Bronchial epithelial cell (primary cell): Measurements from ENCODE around the gene ELOVL5. TPM values are rescaled to one million over a fixed set of nuclear protein-coding genes. Genes with fewer than 3 reads are reported as not detected.

ENCODE experiments used
- DNase-seq: peaks from one replicate; pipeline ENCODE4 v3.0.0-alpha.2; 2010; ENCODE audit warnings: low read depth
- FAIRE-seq: peaks from 2 replicates; lab custom pipeline; 2011; peaks lifted over from hg19 to GRCh38; lab: Jason Lieb, UNC
- H3K27me3 ChIP-seq: 2 replicates; pipeline ENCODE4 v1.5.1; 2011; ENCODE audit warnings: low read length; ENCODE audit not compliant: control insufficient read depth, insufficient read depth
- H3K36me3 ChIP-seq: 2 replicates; pipeline ENCODE4 v1.5.1; 2011; ENCODE audit warnings: low read length; ENCODE audit not compliant: control insufficient read depth, insufficient read depth
- H3K4me3 ChIP-seq: 2 replicates; pipeline ENCODE4 v1.5.1; 2011; ENCODE audit warnings: mild to moderate bottlenecking, low read depth, low read length, control low read depth
- total RNA-seq: library from RNA; depleted of rRNA; stranded (reverse); fragments of >200 nt; gene quantifications from 2 replicates; pipeline ENCODE4 v1.2.1, GENCODE V29; 2014
- TF ChIP-seq, protein P1 (sequence below): IDR thresholded peaks from 2 replicates; pipeline ENCODE4 v1.5.1; 2011; ENCODE audit warnings: mild to moderate bottlenecking, moderate library complexity, low read length, control low read depth, inconsistent platforms; ENCODE audit not compliant: insufficient read depth, severe bottlenecking

Gene ELOVL5
- total RNA-seq, 1 donor from 2014 or later = 42.1 TPM

DNA sequence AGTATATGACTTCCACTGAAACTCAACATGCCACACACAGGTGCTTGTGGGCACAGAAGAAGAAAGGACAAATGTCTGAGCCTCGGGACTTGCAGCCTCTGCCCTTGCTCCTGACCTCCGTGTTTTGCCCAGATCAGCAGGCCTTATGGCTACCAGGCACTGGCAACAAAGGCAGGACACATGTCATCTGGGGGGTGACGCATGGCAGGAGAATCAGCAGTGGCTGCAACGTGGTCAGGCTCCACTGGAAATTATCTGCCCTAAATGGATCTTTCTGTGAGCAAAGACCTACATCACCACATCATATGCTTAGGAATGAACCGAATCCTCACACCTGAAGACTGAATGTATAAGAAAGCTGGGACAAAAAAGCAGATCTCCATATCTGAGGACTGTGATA, 78.9 kb downstream of the ELOVL5 start:
- Histone ChIP-seq H3K36me3 (peaks cover 15% of the 10 kb centered on the region), H3K27me3 (no peaks in the 10 kb centered on the region), H3K4me3 (no peak overlapping the region)
- TF ChIP-seq, protein P1, sequence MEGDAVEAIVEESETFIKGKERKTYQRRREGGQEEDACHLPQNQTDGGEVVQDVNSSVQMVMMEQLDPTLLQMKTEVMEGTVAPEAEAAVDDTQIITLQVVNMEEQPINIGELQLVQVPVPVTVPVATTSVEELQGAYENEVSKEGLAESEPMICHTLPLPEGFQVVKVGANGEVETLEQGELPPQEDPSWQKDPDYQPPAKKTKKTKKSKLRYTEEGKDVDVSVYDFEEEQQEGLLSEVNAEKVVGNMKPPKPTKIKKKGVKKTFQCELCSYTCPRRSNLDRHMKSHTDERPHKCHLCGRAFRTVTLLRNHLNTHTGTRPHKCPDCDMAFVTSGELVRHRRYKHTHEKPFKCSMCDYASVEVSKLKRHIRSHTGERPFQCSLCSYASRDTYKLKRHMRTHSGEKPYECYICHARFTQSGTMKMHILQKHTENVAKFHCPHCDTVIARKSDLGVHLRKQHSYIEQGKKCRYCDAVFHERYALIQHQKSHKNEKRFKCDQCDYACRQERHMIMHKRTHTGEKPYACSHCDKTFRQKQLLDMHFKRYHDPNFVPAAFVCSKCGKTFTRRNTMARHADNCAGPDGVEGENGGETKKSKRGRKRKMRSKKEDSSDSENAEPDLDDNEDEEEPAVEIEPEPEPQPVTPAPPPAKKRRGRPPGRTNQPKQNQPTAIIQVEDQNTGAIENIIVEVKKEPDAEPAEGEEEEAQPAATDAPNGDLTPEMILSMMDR = no peak
- no peak for FAIRE-seq
- DNase-seq = no peak

DNA sequence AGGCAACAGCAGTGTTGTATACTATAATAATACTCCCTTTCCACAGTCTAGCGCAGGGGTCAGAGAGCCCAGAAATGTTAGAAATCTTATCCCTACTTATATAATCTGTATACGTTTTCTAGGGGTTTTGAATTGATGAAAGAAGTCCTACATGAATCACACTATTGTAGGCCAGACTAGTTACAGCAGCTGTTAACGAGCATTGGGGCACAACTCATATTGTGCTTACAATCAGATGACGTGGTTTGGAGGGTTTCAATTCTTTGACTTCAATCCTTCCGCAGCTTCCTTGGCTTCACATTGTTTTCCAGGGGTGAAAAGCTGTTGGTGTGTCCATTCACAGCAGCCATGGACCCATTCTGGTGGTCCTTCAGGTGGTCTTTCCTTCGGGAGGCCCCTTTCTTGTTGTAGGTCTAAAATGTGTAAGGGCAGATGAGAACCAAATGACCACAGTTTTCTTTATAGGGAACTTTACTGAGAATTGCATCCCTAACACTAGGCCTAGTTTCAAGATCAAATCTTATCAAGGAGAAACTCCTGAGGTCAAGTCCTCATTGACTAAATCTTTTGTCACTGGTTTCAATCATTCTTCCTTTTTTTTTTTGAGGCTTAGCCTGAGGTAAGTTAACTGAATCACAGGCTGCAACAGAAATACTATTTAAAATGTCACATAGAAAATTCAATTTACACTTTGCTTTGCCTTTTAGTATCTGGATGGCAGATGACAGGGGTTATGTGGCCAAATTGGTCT, 79.7 kb downstream of the ELOVL5 start:
- Histone ChIP-seq H3K36me3 (peaks cover 15% of the 10 kb centered on the region), H3K27me3 (no peaks in the 10 kb centered on the region), H3K4me3 (no peak overlapping the region)
- DNase-seq (no peak), FAIRE-seq (no peak)
- TF ChIP-seq, protein P1 = no peak

DNA sequence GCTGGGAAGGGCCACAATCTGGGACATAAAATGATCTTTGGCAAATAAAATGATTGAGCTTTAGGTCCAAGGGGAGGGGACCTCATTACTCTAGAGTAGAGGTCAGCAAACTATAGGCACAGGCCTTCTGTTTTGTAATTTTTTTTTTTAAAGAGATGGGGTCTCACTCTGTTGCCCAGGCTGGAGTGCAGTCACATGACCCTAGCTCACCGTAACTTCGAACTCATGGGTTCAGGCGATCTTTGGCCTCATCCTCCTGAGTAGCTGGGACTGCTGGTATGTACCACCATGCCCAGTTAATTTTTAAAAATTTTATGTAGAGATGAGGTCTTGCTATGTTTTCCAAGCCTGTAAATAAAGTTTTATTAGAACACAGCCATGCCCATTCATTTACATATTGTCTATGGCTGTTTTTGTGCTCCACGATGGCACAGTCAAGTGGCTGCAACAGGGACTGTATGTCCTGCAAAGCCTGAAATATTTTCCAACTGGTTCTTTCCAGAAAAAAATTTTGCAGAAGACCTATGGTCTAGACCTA, 82.1 kb downstream of the ELOVL5 start:
- FAIRE-seq = no peak
- TF ChIP-seq, protein P1 = no peak
- H3K27me3 ChIP-seq = no peaks in the 10 kb centered on the region
- H3K4me3 ChIP-seq = no peak overlapping the region
- peaks cover 11% of the 10 kb centered on the region for H3K36me3 ChIP-seq
- no peak for DNase-seq

DNA sequence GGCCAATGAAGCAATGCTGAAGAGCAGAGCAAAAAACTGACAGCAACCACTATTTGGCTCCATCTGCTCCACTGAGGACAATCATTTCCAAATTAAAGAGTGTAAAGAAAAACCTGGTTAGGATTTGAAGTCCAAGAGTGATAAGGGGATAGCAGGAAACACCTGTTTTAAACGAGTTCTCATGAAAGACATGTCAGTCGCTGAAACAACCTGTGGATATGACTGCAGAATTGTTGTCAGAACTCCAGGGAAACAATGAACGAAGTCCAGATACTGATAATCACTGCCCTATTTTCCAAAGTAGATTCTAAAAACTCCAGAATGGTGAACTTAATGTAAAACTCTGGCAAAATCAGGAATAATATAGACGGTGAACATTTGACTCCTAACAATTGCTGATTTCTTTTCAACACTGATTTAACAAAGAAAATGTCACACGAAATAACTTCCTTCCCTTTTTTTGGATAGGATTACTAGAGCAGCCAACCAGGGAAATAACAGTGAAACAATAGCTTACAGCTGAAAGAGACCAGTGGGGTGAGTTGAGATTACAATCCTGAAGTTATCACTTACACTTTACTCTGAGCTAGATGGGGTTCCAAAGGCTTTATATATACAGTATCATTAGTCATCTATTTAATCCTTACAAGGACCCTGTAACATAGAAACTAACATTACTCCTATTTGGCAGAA, 83.7 kb downstream of the ELOVL5 start:
- no peaks in the 10 kb centered on the region for H3K27me3 ChIP-seq
- no peak overlapping the region for H3K4me3 ChIP-seq
- FAIRE-seq (no peak), DNase-seq (no peak)
- H3K36me3 ChIP-seq = peaks cover 10% of the 10 kb centered on the region
- TF ChIP-seq, protein P1 = no peak

DNA sequence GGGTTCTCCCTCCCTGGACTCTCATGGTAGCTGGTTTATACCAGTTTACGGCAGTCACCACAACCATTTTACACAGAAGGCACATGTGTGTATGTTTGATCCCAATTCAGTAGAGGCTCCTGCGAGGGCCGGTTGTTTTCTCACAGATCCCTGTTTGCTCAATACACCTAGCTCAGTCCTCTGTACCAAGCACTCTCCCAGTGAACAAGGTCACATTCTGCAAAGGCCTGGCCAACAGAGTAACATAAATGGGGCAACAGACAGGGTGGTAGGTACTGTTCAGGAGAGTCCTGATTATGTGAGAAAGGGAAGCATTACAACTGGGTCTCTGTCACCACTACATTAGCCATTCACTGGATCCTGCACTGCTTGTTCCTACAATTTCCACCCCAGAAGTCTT, 84.4 kb downstream of the ELOVL5 start:
- no peak for DNase-seq
- no peaks in the 10 kb centered on the region for H3K27me3 ChIP-seq
- TF ChIP-seq, protein P1 = no peak
- FAIRE-seq = no peak
- no peak overlapping the region for H3K4me3 ChIP-seq
- peaks cover 6% of the 10 kb centered on the region for H3K36me3 ChIP-seq
